Vagina (tissue), 2 donors: Measurements from ENCODE around the gene HNF1B. TPM values are rescaled to one million over a fixed set of nuclear protein-coding genes. Genes with fewer than 3 reads are reported as not detected.

ENCODE experiments used
- DNase-seq, 2 donors: peaks; one replicate each; pipeline ENCODE4 v3.0.0-alpha.2; 2017; ENCODE audit errors: extremely low spot score in 2 of 2
- H3K27ac ChIP-seq: fragments of 200-600 bp; sonication (generic); one replicate; pipeline ENCODE4 v1.5.1; 2019
- H3K27me3 ChIP-seq: fragments of 200-600 bp; sonication (generic); one replicate; pipeline ENCODE4 v1.5.1; 2019
- H3K36me3 ChIP-seq, 2 donors: fragments of 200-600 bp; sonication (generic); one replicate each; pipeline ENCODE4 v1.5.1; 2017 to 2019
- H3K4me1 ChIP-seq: fragments of 200-600 bp; sonication (generic); one replicate; pipeline ENCODE4 v1.5.1; 2019
- H3K4me3 ChIP-seq, 2 donors: fragments of 200-600 bp; sonication (generic); 1 replicate in 1 of 2; 2 replicates in 1 of 2; pipeline ENCODE4 v1.5.1; 2016 to 2019
- H3K9me3 ChIP-seq: fragments of 200-600 bp; sonication (generic); one replicate; pipeline ENCODE4 v1.5.1; 2019
- CTCF ChIP-seq, 3 experiments: fragments of 450-650 bp in 2 of 3; fragments of 200-600 bp in 1 of 3; sonication (generic) in 1 of 3; IDR thresholded peaks; one replicate each; pipeline ENCODE4 v1.5.1; 2017 to 2019; ENCODE audit warnings: antibody characterized with exemption in 3 of 3, mild to moderate bottlenecking in 2 of 3, moderate library complexity in 2 of 3
- POLR2A ChIP-seq, 2 donors: fragments of 450-650 bp; IDR thresholded peaks; one replicate each; pipeline ENCODE4 v1.6.1; 2017; ENCODE audit warnings: antibody characterized with exemption in 2 of 2, mild to moderate bottlenecking in 2 of 2, moderate library complexity in 2 of 2
- POLR2AphosphoS5 ChIP-seq, 2 donors: sonication (generic); formaldehyde crosslinking; IDR thresholded peaks; one replicate each; pipeline ENCODE4 v1.9.0; 2017; ENCODE audit warnings: antibody characterized with exemption in 2 of 2, mild to moderate bottlenecking in 2 of 2, low read depth in 1 of 2; ENCODE audit not compliant: insufficient read depth in 1 of 2
- intact Hi-C: fragments of 100-400 bp; cut with DNase I; formaldehyde crosslinking; loops from one replicate; pipeline ENCODE4 v1.15.1; 2023
- total RNA-seq: library from RNA; depleted of rRNA; stranded (reverse); fragments of >200 nt; gene quantifications from one replicate; pipeline ENCODE4 v1.2.3, GENCODE V29; 2016

HNF1B gene
- total RNA-seq, 1 donor from 2014 or later: not detected

- H3K27me3 ChIP-seq: no peaks in the 10 kb centered on the region
- no peaks in the 10 kb centered on the region for H3K4me1 ChIP-seq
- intact Hi-C loops: no loop called here
These were observed 9.5 kb upstream of the HNF1B start for GRCh38 chr17:37754363-37754762.

GRCh38 chr17:37752482-37752881 is 7.6 kb upstream of the HNF1B start:
- Histone ChIP-seq H3K36me3 (no peaks in the 10 kb centered on the region), H3K4me3 (no peak overlapping the region), H3K27ac (no peak overlapping the region), H3K27me3 (no peaks in the 10 kb centered on the region), H3K9me3 (no peaks in the 10 kb centered on the region), H3K4me1 (no peaks in the 10 kb centered on the region)
- DNase-seq: no peak
- intact Hi-C loops: no loop called here
- TF ChIP-seq CTCF (IDR thresholded peaks at IDR 0.05): no peak
- no peak for TF ChIP-seq POLR2AphosphoS5 (IDR thresholded peaks at IDR 0.05; ENCODE audit: insufficient read depth in 1 of 2, low read depth in 1 of 2)
- TF ChIP-seq POLR2A (IDR thresholded peaks at IDR 0.05): no peak

More at GRCh38 chr17:37754363-37754762, 9.5 kb upstream of the HNF1B start:
- Histone ChIP-seq H3K27ac (no peak overlapping the region), H3K4me3 (no peak overlapping the region), H3K36me3 (no peaks in the 10 kb centered on the region), H3K9me3 (no peaks in the 10 kb centered on the region)
- no peak for TF ChIP-seq POLR2A (IDR thresholded peaks at IDR 0.05)
- no peak for TF ChIP-seq CTCF (IDR thresholded peaks at IDR 0.05)
- TF ChIP-seq POLR2AphosphoS5 (IDR thresholded peaks at IDR 0.05; ENCODE audit: insufficient read depth in 1 of 2, low read depth in 1 of 2): no peak
- DNase-seq: no peak

- Histone ChIP-seq H3K4me1 (no peaks in the 10 kb centered on the region), H3K27ac (no peak overlapping the region), H3K36me3 (no peaks in the 10 kb centered on the region), H3K9me3 (no peaks in the 10 kb centered on the region), H3K27me3 (no peaks in the 10 kb centered on the region), H3K4me3 (no peak overlapping the region)
- no peak for DNase-seq
- intact Hi-C loops: no loop called here
- no peak for TF ChIP-seq CTCF (IDR thresholded peaks at IDR 0.05)
- TF ChIP-seq POLR2A (IDR thresholded peaks at IDR 0.05): no peak
- TF ChIP-seq POLR2AphosphoS5 (IDR thresholded peaks at IDR 0.05; ENCODE audit: insufficient read depth in 1 of 2, low read depth in 1 of 2): no peak
These were observed 6.1 kb upstream of the HNF1B start for GRCh38 chr17:37750768-37751475.

- H3K4me1 ChIP-seq: peaks cover under 1% of the 10 kb centered on the region
- H3K27ac ChIP-seq: no peak overlapping the region
- no peaks in the 10 kb centered on the region for H3K36me3 ChIP-seq
- intact Hi-C loops: no loop called here
- TF ChIP-seq CTCF (IDR thresholded peaks at IDR 0.05) (no peak), POLR2AphosphoS5 (IDR thresholded peaks at IDR 0.05; ENCODE audit: insufficient read depth in 1 of 2, low read depth in 1 of 2) (no peak), POLR2A (IDR thresholded peaks at IDR 0.05) (no peak)
- H3K27me3 ChIP-seq: no peaks in the 10 kb centered on the region
- no peak for DNase-seq
- no peaks in the 10 kb centered on the region for H3K9me3 ChIP-seq
- H3K4me3 ChIP-seq: no peak overlapping the region
These were observed 5.4 kb upstream of the HNF1B start for GRCh38 chr17:37750292-37750691.

GRCh38 chr17:37747222-37747621 is 2.4 kb upstream of the HNF1B start:
- intact Hi-C loops: no loop called here
- Histone ChIP-seq H3K27ac (no peak overlapping the region), H3K9me3 (no peaks in the 10 kb centered on the region), H3K4me1 (peaks cover 30% of the 10 kb centered on the region), H3K36me3 (no peaks in the 10 kb centered on the region), H3K4me3 (no peak overlapping the region), H3K27me3 (peaks cover 15% of the 10 kb centered on the region)
- TF ChIP-seq CTCF (IDR thresholded peaks at IDR 0.05) (no peak), POLR2AphosphoS5 (IDR thresholded peaks at IDR 0.05; ENCODE audit: insufficient read depth in 1 of 2, low read depth in 1 of 2) (no peak), POLR2A (IDR thresholded peaks at IDR 0.05) (no peak)
- DNase-seq: no peak
